GM18909 (cell line): ENCODE measurements around the gene INSC.

Source experiments
- ATAC-seq: cut with Tn5 transposase; IDR thresholded peaks from one replicate; pipeline ENCODE4 v1.9.1; 2021; ENCODE audit warnings: mild to moderate bottlenecking; ENCODE audit not compliant: unreplicated experiment, poor library complexity

The INSC gene

DNA sequence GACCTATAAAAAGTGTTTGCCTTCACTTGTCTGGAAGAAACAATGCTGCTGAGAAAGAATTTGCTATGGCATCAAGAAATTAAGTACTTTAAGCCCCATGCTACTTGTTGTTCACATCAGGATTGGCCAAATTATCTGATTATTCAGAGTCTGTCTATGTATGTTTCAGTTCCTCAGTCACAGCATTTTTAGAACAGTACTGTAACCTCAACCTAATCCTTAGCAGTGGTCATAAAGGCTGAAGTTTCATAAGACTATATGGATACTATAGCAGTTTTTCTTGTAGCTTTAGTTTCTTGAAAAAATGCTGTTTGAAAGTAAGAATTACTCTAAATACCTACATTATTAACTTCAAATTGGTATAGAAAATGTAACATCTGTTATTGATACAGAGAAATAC is 153.9 kb downstream of the INSC start:
- no peak for ATAC-seq

DNA sequence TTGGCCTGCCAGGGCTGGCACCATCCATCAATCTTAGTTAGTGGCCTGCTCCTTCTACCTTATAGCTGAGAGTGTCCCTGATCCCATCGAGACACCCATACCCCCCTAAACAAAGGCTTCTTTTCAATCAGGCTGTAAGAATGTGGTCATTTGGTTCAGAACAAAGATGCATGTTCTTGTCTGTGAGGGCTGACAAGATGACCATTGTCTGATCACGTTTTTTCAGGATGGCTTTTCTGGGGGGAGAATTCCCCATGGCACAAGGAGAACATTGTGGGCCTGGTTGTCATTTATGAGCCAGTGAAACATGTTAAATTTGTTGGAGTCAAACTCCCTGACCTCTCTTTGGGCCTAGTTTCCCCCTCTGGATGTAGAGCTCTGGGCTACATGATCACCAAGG is 160.4 kb downstream of the INSC start:
- no peak for ATAC-seq

DNA sequence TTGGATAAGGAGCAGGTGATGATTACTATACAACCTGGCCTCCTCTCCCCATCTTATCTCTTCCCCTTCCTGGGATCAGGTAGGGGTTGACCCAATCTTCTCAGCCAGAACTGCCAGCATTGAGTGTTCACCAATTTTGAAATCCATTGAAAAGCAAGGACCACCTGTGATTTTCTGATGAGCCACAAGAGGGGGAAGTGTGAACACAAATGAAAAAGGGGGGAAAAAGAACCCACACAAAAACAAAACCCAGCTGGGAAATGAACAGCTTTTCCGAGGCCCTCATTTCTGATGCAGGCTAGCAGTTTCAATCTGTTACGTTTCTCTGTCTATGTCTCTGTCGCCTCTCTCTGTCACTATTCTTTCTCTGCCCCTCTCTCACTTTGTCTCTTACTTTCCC is 161.9 kb downstream of the INSC start:
- ATAC-seq: no peak

GRCh38 chr11:15278128-15278527 is 163.4 kb downstream of the INSC start:
- ATAC-seq: no peak

- no peak for ATAC-seq
Measured at GRCh38 chr11:15280393-15280792, 165.7 kb downstream of the INSC start.

DNA sequence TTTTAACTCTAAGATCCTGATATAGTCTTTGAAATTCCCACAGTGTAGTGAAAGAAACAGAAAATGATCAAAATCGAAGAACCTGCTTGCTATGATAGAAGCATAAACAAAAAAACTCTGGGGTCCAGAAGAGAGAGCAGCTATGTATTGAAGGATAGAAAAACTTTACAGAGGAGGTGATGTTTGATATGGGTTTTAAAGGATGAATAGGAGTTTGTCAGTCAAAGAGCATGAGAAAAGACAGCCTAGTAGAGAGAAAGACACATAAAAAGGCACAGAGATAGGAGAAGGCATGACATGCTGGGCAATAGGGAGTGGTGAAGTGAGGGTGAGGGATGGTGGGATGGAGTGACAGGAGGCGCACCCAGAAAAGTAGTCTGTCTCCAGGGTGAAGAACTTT is 168.0 kb downstream of the INSC start:
- ATAC-seq: no peak

GRCh38 chr11:15286465-15286864 is 171.7 kb downstream of the INSC start:
- no peak for ATAC-seq

DNA sequence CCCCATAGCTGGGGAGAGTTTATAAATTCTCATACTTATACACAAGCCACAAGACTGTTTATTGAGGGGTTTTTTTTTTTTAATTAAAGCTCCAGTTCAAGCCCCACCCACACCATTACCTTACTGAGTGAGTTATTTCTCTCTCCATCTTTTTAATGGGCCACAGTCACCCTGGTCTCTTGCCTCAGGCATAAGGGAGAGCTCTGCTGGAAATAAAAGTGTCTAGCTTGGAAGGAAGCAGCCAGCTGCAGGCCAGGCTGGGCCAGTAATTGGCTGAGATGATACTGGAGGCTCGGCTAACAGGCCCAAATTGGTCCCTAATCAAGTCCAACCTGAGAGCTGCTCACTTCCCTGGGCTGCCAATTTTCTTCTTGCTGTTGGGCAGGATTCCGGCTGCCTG is 174.1 kb downstream of the INSC start:
- no peak for ATAC-seq

- ATAC-seq: no peak
Measured at GRCh38 chr11:15289723-15290122, 175.0 kb downstream of the INSC start.

GRCh38 chr11:15291885-15292284 is 177.2 kb downstream of the INSC start:
- no peak for ATAC-seq

DNA sequence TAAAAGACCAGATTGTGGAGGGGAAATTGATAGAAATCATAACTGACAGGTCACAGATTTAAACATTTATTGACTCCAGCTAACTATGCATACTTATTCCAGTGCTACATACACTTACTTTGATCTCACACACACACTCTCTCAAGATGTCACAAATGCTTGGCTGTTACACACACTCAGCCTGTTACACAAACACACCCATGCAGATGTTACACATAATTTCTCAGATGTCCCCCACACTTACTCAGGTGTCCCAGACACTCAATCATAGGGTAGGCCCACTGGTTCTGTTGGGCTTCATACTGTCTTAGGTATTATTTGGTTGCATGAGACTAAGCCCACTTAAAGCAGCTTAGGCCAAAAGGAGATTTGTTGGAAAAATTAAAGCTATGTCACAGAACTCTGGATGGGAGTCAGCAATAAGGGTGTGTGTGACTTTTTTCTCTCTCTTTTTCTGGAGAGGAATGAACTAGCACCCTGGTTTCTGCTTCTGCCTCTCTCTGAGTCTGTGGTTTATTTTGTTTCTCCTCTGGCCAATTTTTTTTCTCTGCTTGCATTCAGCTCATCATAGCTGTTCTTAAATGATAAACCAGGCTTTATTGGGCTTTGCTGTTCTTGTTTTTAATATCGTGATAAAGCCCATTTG is 179.4 kb downstream of the INSC start:
- no peak for ATAC-seq

GRCh38 chr11:15295695-15296094 is 181.0 kb downstream of the INSC start:
- ATAC-seq: no peak
